ENCODE data around the gene GRID1.

GRID1 gene

DNA sequence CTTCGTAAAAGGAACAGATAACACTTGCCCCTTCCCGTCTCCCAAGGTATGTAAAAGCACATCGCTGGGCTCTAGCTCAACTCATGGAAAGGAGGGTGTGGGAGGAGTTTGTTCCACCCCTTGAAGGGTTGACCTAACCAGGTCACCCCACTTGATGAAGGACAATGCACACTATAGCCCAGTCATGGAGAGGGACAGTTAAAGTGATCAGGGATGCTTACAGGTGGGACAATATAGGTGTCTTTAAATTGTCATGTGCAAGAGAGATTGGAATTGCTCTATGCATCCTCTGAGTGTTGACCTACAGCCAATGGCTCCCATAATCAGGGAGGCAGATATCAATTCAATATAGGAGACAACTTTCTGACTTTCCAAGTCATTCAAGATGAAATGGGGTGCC is 448.2 kb downstream of the GRID1 start:
- Mint-ChIP-seq H3K4me3 (no peak overlapping the region), H3K9me3 (no peaks in the 10 kb centered on the region), H3K27ac (no peak overlapping the region), H3K27me3 (peaks cover 21% of the 10 kb centered on the region), H3K4me1 (peaks cover 6% of the 10 kb centered on the region), H3K36me3 (no peaks in the 10 kb centered on the region)
- ATAC-seq: no peak

DNA sequence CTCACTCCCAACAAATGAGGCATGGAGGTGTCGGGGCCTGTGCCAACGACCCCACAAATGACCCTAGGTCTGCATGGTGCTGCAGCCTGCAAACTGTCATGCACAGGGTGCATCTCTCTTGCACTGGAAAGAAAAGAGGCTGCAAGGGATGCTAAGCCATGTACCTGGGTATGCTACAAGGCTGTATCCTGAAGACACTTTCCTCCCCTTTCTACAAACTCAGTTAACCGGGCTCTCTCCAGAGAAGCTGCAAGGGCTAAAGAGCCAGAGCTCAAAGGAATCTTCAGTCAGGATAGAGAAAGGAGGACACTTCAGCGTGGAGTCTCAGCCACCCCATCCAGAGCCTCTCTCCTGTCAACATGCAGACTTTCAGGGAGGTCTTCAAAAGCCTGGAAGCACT is 449.0 kb downstream of the GRID1 start:
- peaks cover 13% of the 10 kb centered on the region for H3K27me3 Mint-ChIP-seq
- H3K4me1 Mint-ChIP-seq: peaks cover 6% of the 10 kb centered on the region
- H3K9me3 Mint-ChIP-seq: no peaks in the 10 kb centered on the region
- H3K4me3 Mint-ChIP-seq: no peak overlapping the region
- ATAC-seq: peak; percentile 11
- no peaks in the 10 kb centered on the region for H3K36me3 Mint-ChIP-seq
- no peak overlapping the region for H3K27ac Mint-ChIP-seq

DNA sequence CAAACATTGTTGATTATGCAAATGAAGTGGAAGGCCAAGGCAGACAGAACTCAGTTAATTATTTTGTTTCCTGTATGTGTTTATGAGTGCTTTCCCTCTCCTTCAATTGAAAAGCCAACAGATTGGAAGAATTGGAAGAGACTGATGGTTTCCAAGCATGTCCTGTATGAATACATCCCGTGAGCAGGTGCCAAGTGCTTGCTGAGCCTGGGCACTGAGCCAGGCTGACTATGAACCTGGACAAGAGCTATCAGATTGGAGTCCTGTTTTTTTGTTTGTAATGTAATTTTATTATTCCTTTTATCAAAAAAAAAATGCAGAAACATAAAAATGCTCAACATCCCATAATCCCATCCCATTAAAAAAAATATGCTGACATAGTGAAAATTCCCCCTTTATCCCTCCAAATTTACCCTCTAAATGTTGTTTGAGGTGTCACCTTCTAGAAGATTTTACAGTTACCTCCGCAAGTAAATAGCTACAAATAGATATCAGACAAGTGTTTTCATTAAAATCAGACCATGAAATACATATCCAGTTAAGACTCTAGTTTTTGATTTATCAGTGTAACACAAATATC is 449.5 kb downstream of the GRID1 start:
- Mint-ChIP-seq H3K9me3 (no peaks in the 10 kb centered on the region), H3K27ac (no peak overlapping the region), H3K27me3 (peaks cover 13% of the 10 kb centered on the region), H3K4me3 (no peak overlapping the region), H3K4me1 (peaks cover 6% of the 10 kb centered on the region), H3K36me3 (no peaks in the 10 kb centered on the region)
- no peak for ATAC-seq

DNA sequence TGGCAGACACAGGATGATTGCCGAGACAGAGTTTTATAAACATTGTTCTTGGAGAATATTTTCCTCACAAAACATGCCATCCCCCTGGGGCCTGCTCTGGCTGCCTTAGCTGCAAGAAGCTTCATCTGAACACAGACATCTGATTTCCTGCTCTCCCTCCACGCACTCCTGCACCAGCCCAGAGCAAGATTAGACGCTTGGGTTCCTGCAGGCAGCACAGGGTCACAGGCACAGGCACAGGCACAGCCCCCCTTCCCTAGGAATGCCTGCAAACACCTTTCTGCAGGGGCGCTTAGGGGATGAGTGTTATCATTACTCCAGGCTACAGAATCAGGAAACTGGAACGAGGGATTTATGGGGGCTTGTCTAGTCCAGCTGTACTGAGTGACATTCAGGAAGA is 450.3 kb downstream of the GRID1 start:
- Mint-ChIP-seq H3K27ac (no peak overlapping the region), H3K4me3 (no peak overlapping the region), H3K9me3 (no peaks in the 10 kb centered on the region), H3K4me1 (peaks cover 6% of the 10 kb centered on the region), H3K36me3 (no peaks in the 10 kb centered on the region), H3K27me3 (peaks cover 13% of the 10 kb centered on the region)
- ATAC-seq: no peak

DNA sequence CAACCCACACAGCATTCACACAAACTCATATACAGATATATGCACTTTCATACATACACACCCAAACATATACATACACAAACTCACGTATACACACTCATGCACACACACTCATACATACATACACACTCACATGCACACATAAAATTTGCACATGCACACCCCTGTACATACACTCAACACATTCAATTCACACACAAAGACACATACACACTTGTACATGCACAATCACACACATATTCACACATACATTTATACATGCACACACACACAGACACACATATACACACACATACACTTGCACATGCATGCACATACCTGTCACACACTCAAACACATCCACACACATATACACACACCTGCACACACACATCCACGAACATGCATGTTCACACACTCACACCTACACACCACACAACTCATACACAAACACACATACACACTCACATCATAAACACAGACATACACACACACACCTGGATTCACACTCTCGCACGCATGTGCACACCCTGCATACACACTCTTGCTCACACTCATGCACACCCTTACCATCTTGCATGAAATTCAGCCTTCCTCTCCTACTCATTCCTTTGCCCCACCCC is 451.2 kb downstream of the GRID1 start:
- H3K9me3 Mint-ChIP-seq: no peaks in the 10 kb centered on the region
- peaks cover 9% of the 10 kb centered on the region for H3K27me3 Mint-ChIP-seq
- no peak overlapping the region for H3K4me3 Mint-ChIP-seq
- H3K4me1 Mint-ChIP-seq: peaks cover 6% of the 10 kb centered on the region
- no peak overlapping the region for H3K27ac Mint-ChIP-seq
- no peak for ATAC-seq
- H3K36me3 Mint-ChIP-seq: no peaks in the 10 kb centered on the region

DNA sequence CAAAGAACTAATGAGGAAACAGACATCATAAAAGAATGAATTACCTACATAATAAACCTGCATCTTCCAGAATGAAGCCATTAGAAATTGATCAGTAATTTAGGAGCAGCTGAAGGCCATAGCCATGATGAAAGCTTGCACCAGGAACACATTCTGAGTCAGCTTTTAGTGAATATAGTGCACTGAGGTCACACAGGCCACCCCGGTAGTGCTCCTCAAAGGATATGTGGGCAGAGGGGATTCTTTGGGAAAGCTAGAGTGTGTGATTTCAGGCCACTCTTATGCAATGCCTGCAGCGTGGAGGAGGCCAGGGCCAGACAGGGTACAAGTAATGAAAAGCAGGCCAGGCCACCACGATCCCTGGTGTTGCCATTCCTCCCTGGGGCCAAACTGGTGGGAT is 451.9 kb downstream of the GRID1 start:
- Mint-ChIP-seq H3K9me3 (no peaks in the 10 kb centered on the region), H3K4me1 (peaks cover 6% of the 10 kb centered on the region), H3K36me3 (no peaks in the 10 kb centered on the region), H3K27ac (no peak overlapping the region), H3K4me3 (no peak overlapping the region), H3K27me3 (peaks cover 3% of the 10 kb centered on the region)
- ATAC-seq: no peak

DNA sequence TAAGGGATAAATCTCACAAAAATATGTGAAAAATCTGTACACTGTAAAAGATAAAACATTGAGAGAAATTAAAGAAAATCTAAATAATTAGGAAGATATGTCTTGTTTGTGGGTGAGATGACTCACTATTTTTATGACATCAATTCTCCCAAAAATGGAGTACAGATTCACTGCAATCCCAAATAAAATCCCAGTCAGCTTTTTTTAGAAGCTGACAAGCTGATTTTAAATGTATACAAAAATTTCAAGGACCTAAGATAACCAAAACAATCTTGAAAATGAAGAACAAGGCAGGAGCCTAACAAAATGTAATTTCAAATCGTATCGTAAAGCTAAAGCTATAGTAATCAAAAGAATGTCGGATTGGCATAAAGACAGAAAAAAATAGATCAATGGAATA is 458.1 kb downstream of the GRID1 start:
- no peaks in the 10 kb centered on the region for H3K27me3 Mint-ChIP-seq
- H3K4me3 Mint-ChIP-seq: no peak overlapping the region
- no peak overlapping the region for H3K27ac Mint-ChIP-seq
- H3K9me3 Mint-ChIP-seq: no peaks in the 10 kb centered on the region
- H3K36me3 Mint-ChIP-seq: no peaks in the 10 kb centered on the region
- ATAC-seq: no peak
- no peaks in the 10 kb centered on the region for H3K4me1 Mint-ChIP-seq

DNA sequence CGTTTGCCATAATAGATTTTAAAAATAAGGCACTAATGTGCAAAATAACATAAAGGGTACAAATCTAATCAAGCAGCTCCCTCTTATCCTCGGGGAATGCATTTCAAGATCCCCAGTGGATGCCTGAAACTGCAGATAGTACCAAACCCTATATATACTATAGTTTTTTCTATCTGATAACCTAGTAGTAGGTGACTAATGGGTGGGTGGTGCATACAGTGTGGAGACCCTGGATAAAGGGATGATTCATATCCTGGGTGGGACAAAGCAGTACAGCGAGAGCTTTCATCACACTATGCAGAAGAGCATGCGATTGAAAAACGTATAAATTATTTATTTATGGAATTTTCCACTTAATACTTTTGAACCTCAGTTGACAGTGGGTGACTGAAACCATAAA is 464.5 kb downstream of the GRID1 start:
- H3K4me3 Mint-ChIP-seq: no peak overlapping the region
- no peaks in the 10 kb centered on the region for H3K36me3 Mint-ChIP-seq
- no peaks in the 10 kb centered on the region for H3K9me3 Mint-ChIP-seq
- H3K27ac Mint-ChIP-seq: no peak overlapping the region
- no peak for ATAC-seq
- no peaks in the 10 kb centered on the region for H3K4me1 Mint-ChIP-seq
- H3K27me3 Mint-ChIP-seq: peaks cover 15% of the 10 kb centered on the region

DNA sequence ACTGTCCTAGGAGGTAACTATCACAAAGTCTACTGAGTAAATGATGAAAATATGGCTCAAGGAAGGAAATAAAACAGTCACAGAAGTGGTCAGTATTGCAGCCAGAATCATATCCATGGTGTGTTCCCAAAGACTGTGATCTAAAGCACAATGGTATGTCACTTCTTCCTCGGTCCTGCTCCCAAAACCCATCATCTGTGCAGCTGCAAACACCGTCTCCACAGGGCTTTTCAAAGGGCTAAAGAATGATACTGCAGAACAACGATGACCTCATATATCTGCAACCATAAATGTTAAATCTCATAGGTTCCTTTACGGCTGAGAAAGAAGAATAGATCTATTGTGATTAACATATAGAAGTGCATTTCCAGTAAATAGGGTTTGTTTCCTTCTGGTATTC is 465.0 kb downstream of the GRID1 start:
- no peak for ATAC-seq
- H3K4me3 Mint-ChIP-seq: no peak overlapping the region
- H3K9me3 Mint-ChIP-seq: no peaks in the 10 kb centered on the region
- no peaks in the 10 kb centered on the region for H3K4me1 Mint-ChIP-seq
- H3K27ac Mint-ChIP-seq: no peak overlapping the region
- H3K27me3 Mint-ChIP-seq: peaks cover 16% of the 10 kb centered on the region
- no peaks in the 10 kb centered on the region for H3K36me3 Mint-ChIP-seq

DNA sequence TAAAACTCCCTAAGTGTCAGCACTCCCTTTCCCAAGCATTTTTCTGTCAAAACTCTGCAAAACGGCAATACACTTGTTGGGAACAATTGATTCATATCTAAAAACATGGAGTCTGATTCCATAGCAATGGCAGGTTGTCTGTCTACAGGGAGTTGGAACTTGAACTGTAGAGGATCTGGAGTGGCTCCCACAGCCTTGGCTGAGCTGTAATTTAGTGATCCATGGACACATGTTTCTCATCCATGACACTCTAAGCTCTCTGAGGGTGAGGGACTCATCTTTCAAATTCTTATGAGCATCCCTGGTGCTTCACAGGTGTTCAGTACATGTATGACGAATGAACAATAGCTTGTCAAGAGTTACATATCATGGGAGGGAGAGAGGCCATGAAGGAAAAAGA is 466.1 kb downstream of the GRID1 start:
- H3K27me3 Mint-ChIP-seq: peaks cover 17% of the 10 kb centered on the region
- H3K27ac Mint-ChIP-seq: no peak overlapping the region
- no peaks in the 10 kb centered on the region for H3K36me3 Mint-ChIP-seq
- no peak for ATAC-seq
- no peaks in the 10 kb centered on the region for H3K9me3 Mint-ChIP-seq
- no peak overlapping the region for H3K4me3 Mint-ChIP-seq
- no peaks in the 10 kb centered on the region for H3K4me1 Mint-ChIP-seq

DNA sequence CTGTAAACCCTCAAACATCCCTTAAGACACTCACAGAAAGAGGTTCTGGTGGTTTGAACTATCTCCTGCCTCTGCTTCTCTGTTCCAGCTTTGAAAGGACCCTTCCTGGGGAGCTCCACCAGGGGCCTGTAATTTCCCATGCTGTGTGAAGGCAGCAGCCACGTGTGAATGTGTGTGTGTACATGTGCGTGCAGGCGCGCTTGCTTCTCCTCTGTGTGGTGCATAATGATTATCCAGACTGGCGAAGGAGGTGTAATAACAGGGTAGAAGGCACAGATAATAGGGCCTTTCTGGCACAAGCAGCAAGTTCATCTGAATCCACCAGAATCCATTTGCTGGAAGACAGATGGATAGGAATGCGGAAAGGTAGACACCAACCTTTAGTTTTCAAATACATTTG is 466.5 kb downstream of the GRID1 start:
- Mint-ChIP-seq H3K4me1 (no peaks in the 10 kb centered on the region), H3K36me3 (no peaks in the 10 kb centered on the region), H3K4me3 (no peak overlapping the region), H3K27me3 (peaks cover 21% of the 10 kb centered on the region), H3K27ac (no peak overlapping the region), H3K9me3 (no peaks in the 10 kb centered on the region)
- no peak for ATAC-seq

DNA sequence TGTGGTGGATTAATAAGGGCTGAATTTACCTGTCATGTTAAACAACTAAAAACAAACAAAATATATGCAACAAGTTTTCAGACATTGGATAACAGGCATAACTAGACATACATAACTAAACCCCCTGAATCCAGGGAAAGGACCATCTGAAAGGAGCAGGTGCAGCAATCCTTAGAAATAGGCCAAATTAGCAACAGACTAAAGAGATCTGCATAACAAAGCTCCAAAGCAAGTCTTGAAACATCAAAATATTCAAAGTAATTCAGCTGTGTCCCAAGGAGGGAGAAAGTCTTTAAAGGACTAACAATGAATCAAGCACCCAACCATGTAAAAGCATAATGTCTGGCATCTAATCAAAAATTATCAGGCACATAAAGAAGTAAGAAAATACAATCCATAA is 475.1 kb downstream of the GRID1 start:
- Mint-ChIP-seq H3K36me3 (no peaks in the 10 kb centered on the region), H3K4me1 (no peaks in the 10 kb centered on the region), H3K27me3 (peaks cover 51% of the 10 kb centered on the region), H3K9me3 (peaks cover 10% of the 10 kb centered on the region), H3K27ac (no peak overlapping the region), H3K4me3 (no peak overlapping the region)
- no peak for ATAC-seq

DNA sequence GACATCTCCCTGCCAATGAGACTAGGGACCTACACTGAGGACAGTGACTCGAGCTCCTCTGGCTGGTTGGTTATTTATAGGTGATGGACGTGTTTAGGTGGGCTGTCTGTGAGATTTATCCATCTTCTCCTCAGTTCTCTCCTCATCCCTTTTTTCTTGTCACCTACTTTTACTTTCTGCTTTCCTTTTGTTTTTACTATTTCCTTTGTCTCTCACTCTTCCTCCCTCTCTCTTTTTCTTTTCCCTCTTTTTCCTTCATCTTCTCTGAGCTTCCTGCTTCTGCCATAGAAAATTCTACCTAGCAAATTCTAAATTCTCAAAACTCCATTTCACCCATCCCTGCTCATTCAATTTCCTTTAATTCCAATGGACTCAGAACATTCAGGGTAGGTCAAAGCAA is 478.0 kb downstream of the GRID1 start:
- no peaks in the 10 kb centered on the region for H3K36me3 Mint-ChIP-seq
- no peak for ATAC-seq
- H3K27ac Mint-ChIP-seq: no peak overlapping the region
- H3K4me1 Mint-ChIP-seq: no peaks in the 10 kb centered on the region
- no peak overlapping the region for H3K4me3 Mint-ChIP-seq
- H3K27me3 Mint-ChIP-seq: peaks cover 46% of the 10 kb centered on the region
- H3K9me3 Mint-ChIP-seq: peaks cover 10% of the 10 kb centered on the region

DNA sequence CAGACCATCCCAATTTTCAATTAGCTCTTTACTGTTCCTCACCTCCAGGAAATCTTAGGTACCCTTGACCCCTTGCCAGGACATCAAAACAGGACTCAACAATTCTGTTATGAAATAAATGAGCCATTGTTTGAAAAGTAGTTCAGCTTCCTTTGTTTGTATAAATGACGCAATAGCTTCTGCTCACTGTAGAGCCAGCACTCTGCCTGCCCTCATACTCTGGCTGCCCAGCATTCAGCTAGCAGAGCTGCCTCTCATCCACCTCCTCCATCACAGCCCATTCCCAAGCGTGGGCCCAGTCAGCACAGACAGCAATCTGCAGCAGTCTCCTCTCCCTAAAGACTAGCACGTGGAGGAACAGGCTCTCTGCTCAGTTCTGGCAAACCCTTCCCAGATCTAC is 478.6 kb downstream of the GRID1 start:
- peaks cover 13% of the 10 kb centered on the region for H3K9me3 Mint-ChIP-seq
- H3K27ac Mint-ChIP-seq: no peak overlapping the region
- no peak for ATAC-seq
- H3K4me3 Mint-ChIP-seq: no peak overlapping the region
- no peaks in the 10 kb centered on the region for H3K36me3 Mint-ChIP-seq
- H3K27me3 Mint-ChIP-seq: peaks cover 51% of the 10 kb centered on the region
- no peaks in the 10 kb centered on the region for H3K4me1 Mint-ChIP-seq

DNA sequence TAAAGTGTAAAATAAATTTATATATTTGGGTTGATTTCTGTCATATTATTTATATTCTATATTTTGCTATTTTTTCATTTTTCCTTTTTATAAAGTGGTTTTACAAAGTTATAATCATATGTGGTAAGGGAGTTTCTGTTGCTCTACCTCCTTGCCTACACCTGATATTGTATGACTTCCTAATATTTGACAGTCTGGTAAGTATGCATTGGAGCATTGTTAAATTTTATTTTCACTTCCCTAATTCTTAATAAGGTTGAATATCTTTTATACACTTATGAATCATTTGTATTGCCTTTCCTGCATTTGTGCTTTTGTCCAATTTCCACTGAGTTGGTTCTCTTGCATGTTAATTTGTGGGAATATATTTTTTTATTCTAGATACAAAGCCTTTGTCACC is 492.4 kb downstream of the GRID1 start:
- peaks cover 3% of the 10 kb centered on the region for H3K9me3 Mint-ChIP-seq
- ATAC-seq: no peak
- peaks cover 61% of the 10 kb centered on the region for H3K27me3 Mint-ChIP-seq
- H3K36me3 Mint-ChIP-seq: peaks cover 5% of the 10 kb centered on the region
- no peak overlapping the region for H3K27ac Mint-ChIP-seq
- no peak overlapping the region for H3K4me3 Mint-ChIP-seq
- peaks cover 6% of the 10 kb centered on the region for H3K4me1 Mint-ChIP-seq

DNA sequence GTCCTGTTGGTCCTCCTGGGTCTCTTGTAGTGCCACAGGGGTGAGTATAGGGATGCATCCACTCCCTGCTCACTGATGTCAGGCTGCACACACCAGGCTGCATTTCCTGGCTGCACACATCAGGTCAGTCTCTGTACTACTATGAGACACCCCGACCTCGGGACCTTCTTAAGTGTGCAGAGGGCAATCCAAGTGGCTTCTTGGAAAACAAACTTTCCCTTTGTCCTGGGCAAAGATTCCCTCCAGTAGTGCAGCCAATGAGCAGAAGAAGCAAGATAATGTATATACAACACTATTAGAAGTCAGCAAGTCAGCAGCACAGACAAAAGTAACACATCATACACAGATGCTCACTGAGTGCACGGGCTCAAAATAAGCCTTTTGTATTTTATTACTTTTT is 493.5 kb downstream of the GRID1 start:
- peaks cover 66% of the 10 kb centered on the region for H3K27me3 Mint-ChIP-seq
- no peak overlapping the region for H3K4me3 Mint-ChIP-seq
- peaks cover 3% of the 10 kb centered on the region for H3K9me3 Mint-ChIP-seq
- no peak overlapping the region for H3K27ac Mint-ChIP-seq
- ATAC-seq: no peak
- H3K36me3 Mint-ChIP-seq: peaks cover 5% of the 10 kb centered on the region
- H3K4me1 Mint-ChIP-seq: peaks cover 6% of the 10 kb centered on the region
